EL (cell line): ENCODE measurements around the gene HDLBP.
"Not testable (repeated sequence)": the region's sequence is repeated elsewhere in the genome, so short reads cannot be mapped to it uniquely, and the experiment has no call there.

Experiments
- DNase-seq: peaks from one replicate; pipeline ENCODE4 v3.0.0-alpha.2; 2016

The HDLBP gene

GRCh38 chr2:241205086-241205485 lies 110.4 kb downstream of the HDLBP start:
- DNase-seq = no peak

GRCh38 chr2:241204490-241204889 lies 111.0 kb downstream of the HDLBP start:
- no peak for DNase-seq

- DNase-seq = no peak
Measured at GRCh38 chr2:241204010-241204384, 111.5 kb downstream of the HDLBP start.

- DNase-seq = no peak
Measured at GRCh38 chr2:241203218-241204009, 112.1 kb downstream of the HDLBP start.

- no peak for DNase-seq
Measured at GRCh38 chr2:241202681-241203080, 112.8 kb downstream of the HDLBP start.

- DNase-seq = no peak
Measured at GRCh38 chr2:241202268-241202585, 113.2 kb downstream of the HDLBP start.

- DNase-seq = no peak
Measured at GRCh38 chr2:241201445-241202267, 113.8 kb downstream of the HDLBP start.

GRCh38 chr2:241200822-241201395 lies 114.6 kb downstream of the HDLBP start:
- DNase-seq = no peak

GRCh38 chr2:241199897-241200821 lies 115.3 kb downstream of the HDLBP start:
- DNase-seq = no peak

GRCh38 chr2:241199286-241199685 lies 116.2 kb downstream of the HDLBP start:
- DNase-seq = no peak

GRCh38 chr2:241198381-241199279 lies 116.8 kb downstream of the HDLBP start:
- no peak for DNase-seq

- no peak for DNase-seq
Measured at GRCh38 chr2:241197947-241198346, 117.5 kb downstream of the HDLBP start.

- DNase-seq = not testable (repeated sequence)
Measured at GRCh38 chr2:241197246-241197645, 118.2 kb downstream of the HDLBP start.

- DNase-seq = no peak
Measured at GRCh38 chr2:241195506-241196130, 119.9 kb downstream of the HDLBP start.

- no peak for DNase-seq
Measured at GRCh38 chr2:241194811-241195210, 120.7 kb downstream of the HDLBP start.

- no peak for DNase-seq
Measured at GRCh38 chr2:241193271-241193670, 122.2 kb downstream of the HDLBP start.

- DNase-seq = no peak
Measured at GRCh38 chr2:241191081-241191480, 124.4 kb downstream of the HDLBP start.

GRCh38 chr2:241190291-241190981 lies 125.0 kb downstream of the HDLBP start:
- no peak for DNase-seq

- no peak for DNase-seq
Measured at GRCh38 chr2:241189856-241190201, 125.6 kb downstream of the HDLBP start.

- DNase-seq = no peak
Measured at GRCh38 chr2:241189093-241189855, 126.2 kb downstream of the HDLBP start.
